ENCODE data around the gene CACNA1E. TPM values are rescaled to one million over a fixed set of nuclear protein-coding genes. Genes with fewer than 3 reads are reported as not detected.

CACNA1E gene
- total RNA-seq, 1 experiment from 2014 or later: 0.45 TPM

DNA sequence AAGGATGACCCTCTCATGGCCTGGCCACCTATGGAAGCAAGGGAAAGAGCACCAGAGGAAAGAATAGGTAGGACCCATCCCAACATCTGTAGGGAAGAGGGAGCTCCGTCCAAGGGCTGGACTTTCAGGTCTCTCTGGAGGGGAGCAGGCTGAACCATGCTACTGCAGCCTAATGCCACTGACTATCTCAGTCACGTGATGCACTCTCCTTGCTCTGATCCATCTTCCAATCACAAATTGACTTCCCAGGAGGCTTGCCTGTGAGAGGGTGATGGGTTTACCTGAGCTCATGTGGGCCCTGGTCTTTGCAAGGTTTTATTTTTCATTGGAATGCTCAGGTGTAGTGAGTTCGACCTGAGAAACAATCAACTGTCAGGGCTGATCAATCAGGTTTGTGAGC is 128.8 kb downstream of the CACNA1E start:
- peaks cover 14% of the 10 kb centered on the region for H3K27me3 Mint-ChIP-seq (ENCODE audit: insufficient read depth, unreplicated experiment)
- Histone ChIP-seq H3K36me3 (ENCODE audit: control insufficient read depth, insufficient read depth, low read length) (no peaks in the 10 kb centered on the region), H3K9me3 (no peaks in the 10 kb centered on the region), H3K27me3 (replicated peaks; ENCODE audit: control insufficient read depth, insufficient read depth, low read length) (no peaks in the 10 kb centered on the region), H3K4me1 (no peaks in the 10 kb centered on the region), H3K4me3 (ENCODE audit: low read depth, low read length) (no peak overlapping the region)
- intact Hi-C loops (cut with micrococcal nuclease; ENCODE audit: unreplicated experiment): no loop called here
- BruUV-seq (replicated peaks): no TSS peak
- H3K27ac Mint-ChIP-seq (ENCODE audit: unreplicated experiment): no peak overlapping the region
- no peaks in the 10 kb centered on the region for H3K4me1 Mint-ChIP-seq (ENCODE audit: low read depth, unreplicated experiment)
- H3K36me3 Mint-ChIP-seq (ENCODE audit: insufficient read depth, unreplicated experiment): no peaks in the 10 kb centered on the region
- no peaks in the 10 kb centered on the region for H3K9me3 Mint-ChIP-seq (ENCODE audit: unreplicated experiment)
- no peak for DNase-seq
- no peak overlapping the region for H3K4me3 Mint-ChIP-seq (ENCODE audit: unreplicated experiment)
- TF ChIP-seq CTCF (IDR thresholded peaks at IDR 0.05; ENCODE audit: insufficient read depth in 1 of 2, low read depth in 1 of 2, low read length in 1 of 2, severe bottlenecking in 1 of 2, unreplicated experiment in 1 of 2): no peak
- POLR2A ChIA-PET: no interaction called here
- CTCF ChIA-PET: no interaction called here

GRCh38 chr1:181618559-181618958 is 135.2 kb downstream of the CACNA1E start:
- no peak for TF ChIP-seq CTCF (IDR thresholded peaks at IDR 0.05; ENCODE audit: insufficient read depth in 1 of 2, low read depth in 1 of 2, low read length in 1 of 2, severe bottlenecking in 1 of 2, unreplicated experiment in 1 of 2)
- Histone ChIP-seq H3K9me3 (peaks cover 3% of the 10 kb centered on the region; the same call in 1 of the 2 replicates), H3K36me3 (ENCODE audit: control insufficient read depth, insufficient read depth, low read length) (no peaks in the 10 kb centered on the region), H3K4me1 (no peaks in the 10 kb centered on the region), H3K4me3 (ENCODE audit: low read depth, low read length) (no peak overlapping the region), H3K27me3 (replicated peaks; ENCODE audit: control insufficient read depth, insufficient read depth, low read length) (no peaks in the 10 kb centered on the region)
- H3K4me3 Mint-ChIP-seq (ENCODE audit: unreplicated experiment): no peak overlapping the region
- peaks cover 7% of the 10 kb centered on the region for H3K4me1 Mint-ChIP-seq (ENCODE audit: low read depth, unreplicated experiment)
- H3K9me3 Mint-ChIP-seq (ENCODE audit: unreplicated experiment): no peaks in the 10 kb centered on the region
- no TSS peak for BruUV-seq (replicated peaks)
- POLR2A ChIA-PET: no interaction called here
- CTCF ChIA-PET: no interaction called here
- no peaks in the 10 kb centered on the region for H3K36me3 Mint-ChIP-seq (ENCODE audit: insufficient read depth, unreplicated experiment)
- H3K27me3 Mint-ChIP-seq (ENCODE audit: insufficient read depth, unreplicated experiment): no peaks in the 10 kb centered on the region
- no peak for DNase-seq
- no peak overlapping the region for H3K27ac Mint-ChIP-seq (ENCODE audit: unreplicated experiment)
- intact Hi-C loops (cut with micrococcal nuclease; ENCODE audit: unreplicated experiment): no loop called here

GRCh38 chr1:181620183-181620582 is 136.9 kb downstream of the CACNA1E start:
- ChIA-PET CTCF (no interaction called here), POLR2A (no interaction called here)
- TF ChIP-seq CTCF (IDR thresholded peaks at IDR 0.05; ENCODE audit: insufficient read depth in 1 of 2, low read depth in 1 of 2, low read length in 1 of 2, severe bottlenecking in 1 of 2, unreplicated experiment in 1 of 2): no peak
- no peaks in the 10 kb centered on the region for H3K27me3 Mint-ChIP-seq (ENCODE audit: insufficient read depth, unreplicated experiment)
- intact Hi-C loops (cut with micrococcal nuclease; ENCODE audit: unreplicated experiment): no loop called here
- H3K36me3 ChIP-seq (ENCODE audit: control insufficient read depth, insufficient read depth, low read length): no peaks in the 10 kb centered on the region
- H3K9me3 ChIP-seq: peaks cover 3% of the 10 kb centered on the region; the same call in 1 of the 2 replicates
- no peaks in the 10 kb centered on the region for H3K4me1 ChIP-seq
- DNase-seq: no peak
- H3K27ac Mint-ChIP-seq (ENCODE audit: unreplicated experiment): no peak overlapping the region
- H3K9me3 Mint-ChIP-seq (ENCODE audit: unreplicated experiment): no peaks in the 10 kb centered on the region
- H3K4me1 Mint-ChIP-seq (ENCODE audit: low read depth, unreplicated experiment): peaks cover 7% of the 10 kb centered on the region
- no peaks in the 10 kb centered on the region for H3K27me3 ChIP-seq (replicated peaks; ENCODE audit: control insufficient read depth, insufficient read depth, low read length)
- no peaks in the 10 kb centered on the region for H3K36me3 Mint-ChIP-seq (ENCODE audit: insufficient read depth, unreplicated experiment)
- no TSS peak for BruUV-seq (replicated peaks)
- no peak overlapping the region for H3K4me3 ChIP-seq (ENCODE audit: low read depth, low read length)
- no peak overlapping the region for H3K4me3 Mint-ChIP-seq (ENCODE audit: unreplicated experiment)
